NCI-H146 (cell line): Measurements from ENCODE around the gene KRTAP4-1.
"Not testable (repeated sequence)": the region's sequence is repeated elsewhere in the genome, so short reads cannot be mapped to it uniquely, and the experiment has no call there.

Experiments used
- DNase-seq: peaks from one replicate; lab custom pipeline; 2025; lab: John Stamatoyannopoulos, UW

KRTAP4-1 gene

GRCh38 chr17:41171886-41172285, 12.8 kb downstream of the KRTAP4-1 start:
- no peak for DNase-seq

GRCh38 chr17:41168121-41168520, 16.6 kb downstream of the KRTAP4-1 start, which contains the start of gene KRTAP4-3:
Gene KRTAP4-3, minus strand, starts transcription at chr17:41168221. Its CDS starts 49 bp downstream, at chr17:41168172.
- no peak for DNase-seq

GRCh38 chr17:41167561-41167960, 17.1 kb downstream of the KRTAP4-1 start:
- no peak for DNase-seq

- DNase-seq: no peak
These were observed 20.9 kb downstream of the KRTAP4-1 start for GRCh38 chr17:41163828-41164227.

GRCh38 chr17:41160648-41161047, 24.1 kb downstream of the KRTAP4-1 start, which contains the start of gene KRTAP4-4:
Gene KRTAP4-4, minus strand, starts transcription at chr17:41160748. Its CDS starts 57 bp downstream, at chr17:41160691.
- no peak for DNase-seq

- not testable (repeated sequence) for DNase-seq
These were observed 24.5 kb downstream of the KRTAP4-1 start for GRCh38 chr17:41160190-41160589.

GRCh38 chr17:41153856-41154255, 30.9 kb downstream of the KRTAP4-1 start:
- DNase-seq: no peak

- DNase-seq: no peak
These were observed 33.2 kb downstream of the KRTAP4-1 start for GRCh38 chr17:41151525-41151924.

- DNase-seq: no peak
These were observed 34.7 kb downstream of the KRTAP4-1 start for GRCh38 chr17:41150026-41150425.

GRCh38 chr17:41149652-41149985, 35.1 kb downstream of the KRTAP4-1 start, which contains the start of gene KRTAP4-5:
Gene KRTAP4-5, minus strand, starts transcription at chr17:41149825. Its CDS starts 58 bp downstream, at chr17:41149767.
- no peak for DNase-seq

- DNase-seq: not testable (repeated sequence)
These were observed 35.6 kb downstream of the KRTAP4-1 start for GRCh38 chr17:41148971-41149651.

- DNase-seq: no peak
These were observed 37.0 kb downstream of the KRTAP4-1 start for GRCh38 chr17:41147531-41148204.

- no peak for DNase-seq
These were observed 39.5 kb downstream of the KRTAP4-1 start for GRCh38 chr17:41145261-41145660.

GRCh38 chr17:41144846-41145245, 39.9 kb downstream of the KRTAP4-1 start:
- no peak for DNase-seq

GRCh38 chr17:41141361-41141760, 43.4 kb downstream of the KRTAP4-1 start:
- DNase-seq: no peak

- no peak for DNase-seq
These were observed 44.2 kb downstream of the KRTAP4-1 start, which contains the start of gene KRTAP4-6 for GRCh38 chr17:41140360-41141131. Gene KRTAP4-6, minus strand, starts transcription at chr17:41140544. Its CDS starts 57 bp downstream, at chr17:41140487.

GRCh38 chr17:41139865-41140264, 44.8 kb downstream of the KRTAP4-1 start:
- DNase-seq: not testable (repeated sequence)
